H1 (cell line): ENCODE measurements around the gene PTPRD.

Experiments
- ATF2 ChIP-seq: IDR thresholded peaks from 2 replicates; pipeline ENCODE4 v1.6.1; 2012; ENCODE audit warnings: low read length, inconsistent platforms
- BRCA1 ChIP-seq: IDR thresholded peaks from 2 replicates; pipeline ENCODE4 v1.6.1; 2012; ENCODE audit warnings: low read depth, low read length, improper control_type of control experiment
- CTCF ChIP-seq, 3 experiments: IDR thresholded peaks; 1 replicate in 2 of 3; 2 replicates in 1 of 3; pipeline versions ENCODE4 v1.5.1 to v1.6.1; 2011; ENCODE audit warnings: low read length in 3 of 3, mild to moderate bottlenecking in 3 of 3, inconsistent platforms in 2 of 3, low read depth in 1 of 3, moderate library complexity in 1 of 3; ENCODE audit not compliant: insufficient read depth in 1 of 3; ENCODE audit errors: control extremely low read depth in 1 of 3
- EZH2 ChIP-seq: fragments of 200-600 bp; sonication (generic); IDR thresholded peaks from 2 replicates; pipeline ENCODE4 v1.7.1; 2012; ENCODE audit warnings: low read depth, mild to moderate bottlenecking, moderate library complexity, low read length, inconsistent platforms; ENCODE audit not compliant: severe bottlenecking
- HDAC2 ChIP-seq, 2 experiments: fragments of 300-600 bp in 1 of 2; sonication (generic) in 1 of 2; IDR thresholded peaks; 2 replicates each; pipeline ENCODE4 v1.6.1; 2011 to 2012; ENCODE audit warnings: low read depth in 2 of 2, low read length in 2 of 2, mild to moderate bottlenecking in 2 of 2, moderate library complexity in 2 of 2, borderline replicate concordance in 1 of 2, inconsistent platforms in 1 of 2
- JUND ChIP-seq: IDR thresholded peaks from 2 replicates; pipeline ENCODE4 v1.6.1; 2011; ENCODE audit warnings: mild to moderate bottlenecking, improper control_type of control experiment, low read length
- KDM1A ChIP-seq: fragments of 200-600, 300-600 bp; sonication (generic); IDR thresholded peaks from 2 replicates; pipeline ENCODE4 v1.7.1; 2016; ENCODE audit warnings: mild to moderate bottlenecking, low read length, borderline replicate concordance
- MAFK ChIP-seq: IDR thresholded peaks from 2 replicates; pipeline ENCODE4 v1.6.1; 2012; ENCODE audit warnings: low read depth, mild to moderate bottlenecking, improper control_type of control experiment, low read length
- POLR2A ChIP-seq, 2 experiments: IDR thresholded peaks; 1 replicate in 1 of 2; 2 replicates in 1 of 2; pipeline ENCODE4 v1.6.1; 2011; ENCODE audit warnings: low read depth in 2 of 2, low read length in 2 of 2, mild to moderate bottlenecking in 2 of 2; ENCODE audit errors: control extremely low read depth in 1 of 2
- RAD21 ChIP-seq, 2 experiments: IDR thresholded peaks in 1 of 2; conservative IDR thresholded peaks in 1 of 2; 2 replicates each; pipeline ENCODE4 v1.6.1; 2011; ENCODE audit warnings: low read depth in 2 of 2, low read length in 2 of 2, improper control_type of control experiment in 1 of 2, inconsistent platforms in 1 of 2, mild to moderate bottlenecking in 1 of 2, moderate library complexity in 1 of 2
- RFX5 ChIP-seq: IDR thresholded peaks from 2 replicates; pipeline ENCODE4 v1.6.1; 2011; ENCODE audit warnings: low read depth, low read length, improper control_type of control experiment, borderline replicate concordance
- TAF1 ChIP-seq: IDR thresholded peaks from 2 replicates; pipeline ENCODE4 v1.6.1; 2011; ENCODE audit warnings: mild to moderate bottlenecking, low read depth, low read length
- TF ChIP-seq, protein P1 (sequence below): IDR thresholded peaks from 2 replicates; pipeline ENCODE4 v1.6.1; 2011; ENCODE audit warnings: low read depth, mild to moderate bottlenecking, low read length; ENCODE audit not compliant: insufficient read depth

DNA sequence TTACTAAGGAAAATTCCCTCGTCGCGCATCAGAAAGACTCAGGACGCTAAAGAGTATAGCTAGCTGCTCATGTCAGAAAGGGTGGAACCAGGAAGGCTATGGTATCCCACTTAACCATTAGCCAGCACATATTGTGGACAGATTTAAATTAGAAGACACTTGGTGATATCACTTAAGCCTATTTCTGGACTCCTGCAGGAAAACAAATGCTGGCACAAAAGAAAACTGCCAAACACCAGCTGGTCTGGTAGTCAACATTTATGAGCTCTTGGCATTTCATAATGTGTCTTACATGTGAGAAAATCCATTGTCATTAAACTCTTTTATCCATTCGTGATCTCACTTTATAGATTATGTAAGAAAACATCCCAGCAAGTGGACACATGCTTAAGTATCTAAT lies 377.4 kb downstream of the PTPRD start:
- TF ChIP-seq CTCF (IDR thresholded peaks at IDR 0.05; ENCODE audit: control extremely low read depth in 1 of 3, insufficient read depth in 1 of 3, low read depth in 1 of 3, low read length in 3 of 3): no peak
- TF ChIP-seq, protein P1, sequence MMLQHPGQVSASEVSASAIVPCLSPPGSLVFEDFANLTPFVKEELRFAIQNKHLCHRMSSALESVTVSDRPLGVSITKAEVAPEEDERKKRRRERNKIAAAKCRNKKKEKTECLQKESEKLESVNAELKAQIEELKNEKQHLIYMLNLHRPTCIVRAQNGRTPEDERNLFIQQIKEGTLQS: no peak
- TF ChIP-seq HDAC2 (IDR thresholded peaks at IDR 0.05; ENCODE audit: borderline replicate concordance in 1 of 2, low read depth in 2 of 2, low read length in 2 of 2): no peak
- no peak for TF ChIP-seq KDM1A
- TF ChIP-seq TAF1: no peak
- no peak for TF ChIP-seq BRCA1
- no peak for TF ChIP-seq MAFK
- no peak for TF ChIP-seq POLR2A (IDR thresholded peaks at IDR 0.05; ENCODE audit: control extremely low read depth in 1 of 2, low read depth in 2 of 2, low read length in 2 of 2)
- TF ChIP-seq RAD21 (IDR thresholded peaks at IDR 0.05 in 1 of 2, conservative IDR thresholded peaks at IDR 0.05 in 1 of 2; ENCODE audit: low read depth in 2 of 2, low read length in 2 of 2): no peak
- TF ChIP-seq JUND: no peak
- no peak for TF ChIP-seq EZH2
- no peak for TF ChIP-seq RFX5
- TF ChIP-seq ATF2: no peak
